Vagina (tissue), 2 donors: ENCODE results near the gene PTPN12. TPM values are rescaled to one million over a fixed set of nuclear protein-coding genes. Genes with fewer than 3 reads are reported as not detected.

ENCODE experiments used
- DNase-seq, 2 donors: peaks; one replicate each; pipeline ENCODE4 v3.0.0-alpha.2; 2017; ENCODE audit errors: extremely low spot score in 2 of 2
- H3K27ac ChIP-seq: fragments of 200-600 bp; sonication (generic); one replicate; pipeline ENCODE4 v1.5.1; 2019
- H3K27me3 ChIP-seq: fragments of 200-600 bp; sonication (generic); one replicate; pipeline ENCODE4 v1.5.1; 2019
- H3K36me3 ChIP-seq, 2 donors: fragments of 200-600 bp; sonication (generic); one replicate each; pipeline ENCODE4 v1.5.1; 2017 to 2019
- H3K4me1 ChIP-seq: fragments of 200-600 bp; sonication (generic); one replicate; pipeline ENCODE4 v1.5.1; 2019
- H3K4me3 ChIP-seq, 2 donors: fragments of 200-600 bp; sonication (generic); 1 replicate in 1 of 2; 2 replicates in 1 of 2; pipeline ENCODE4 v1.5.1; 2016 to 2019
- H3K9me3 ChIP-seq: fragments of 200-600 bp; sonication (generic); one replicate; pipeline ENCODE4 v1.5.1; 2019
- POLR2A ChIP-seq, 2 donors: fragments of 450-650 bp; IDR thresholded peaks; one replicate each; pipeline ENCODE4 v1.6.1; 2017; ENCODE audit warnings: antibody characterized with exemption in 2 of 2, mild to moderate bottlenecking in 2 of 2, moderate library complexity in 2 of 2
- POLR2AphosphoS5 ChIP-seq, 2 donors: sonication (generic); formaldehyde crosslinking; IDR thresholded peaks; one replicate each; pipeline ENCODE4 v1.9.0; 2017; ENCODE audit warnings: antibody characterized with exemption in 2 of 2, mild to moderate bottlenecking in 2 of 2, low read depth in 1 of 2; ENCODE audit not compliant: insufficient read depth in 1 of 2
- intact Hi-C: fragments of 100-400 bp; cut with DNase I; formaldehyde crosslinking; loops from one replicate; pipeline ENCODE4 v1.15.1; 2023
- total RNA-seq: library from RNA; depleted of rRNA; stranded (reverse); fragments of >200 nt; gene quantifications from one replicate; pipeline ENCODE4 v1.2.3, GENCODE V29; 2016
- TF ChIP-seq, protein P1 (sequence below), 3 experiments: fragments of 450-650 bp in 2 of 3; fragments of 200-600 bp in 1 of 3; sonication (generic) in 1 of 3; IDR thresholded peaks; one replicate each; pipeline ENCODE4 v1.5.1; 2017 to 2019; ENCODE audit warnings: antibody characterized with exemption in 3 of 3, mild to moderate bottlenecking in 2 of 3, moderate library complexity in 2 of 3

The PTPN12 gene
- total RNA-seq, 1 donor from 2014 or later: 106 TPM

- peaks cover 77% of the 10 kb centered on the region for H3K4me1 ChIP-seq
- no peaks in the 10 kb centered on the region for H3K9me3 ChIP-seq
- TF ChIP-seq POLR2AphosphoS5 (IDR thresholded peaks at IDR 0.05; ENCODE audit: insufficient read depth in 1 of 2, low read depth in 1 of 2) (no peak), POLR2A (IDR thresholded peaks at IDR 0.05) (no peak)
- TF ChIP-seq, protein P1, sequence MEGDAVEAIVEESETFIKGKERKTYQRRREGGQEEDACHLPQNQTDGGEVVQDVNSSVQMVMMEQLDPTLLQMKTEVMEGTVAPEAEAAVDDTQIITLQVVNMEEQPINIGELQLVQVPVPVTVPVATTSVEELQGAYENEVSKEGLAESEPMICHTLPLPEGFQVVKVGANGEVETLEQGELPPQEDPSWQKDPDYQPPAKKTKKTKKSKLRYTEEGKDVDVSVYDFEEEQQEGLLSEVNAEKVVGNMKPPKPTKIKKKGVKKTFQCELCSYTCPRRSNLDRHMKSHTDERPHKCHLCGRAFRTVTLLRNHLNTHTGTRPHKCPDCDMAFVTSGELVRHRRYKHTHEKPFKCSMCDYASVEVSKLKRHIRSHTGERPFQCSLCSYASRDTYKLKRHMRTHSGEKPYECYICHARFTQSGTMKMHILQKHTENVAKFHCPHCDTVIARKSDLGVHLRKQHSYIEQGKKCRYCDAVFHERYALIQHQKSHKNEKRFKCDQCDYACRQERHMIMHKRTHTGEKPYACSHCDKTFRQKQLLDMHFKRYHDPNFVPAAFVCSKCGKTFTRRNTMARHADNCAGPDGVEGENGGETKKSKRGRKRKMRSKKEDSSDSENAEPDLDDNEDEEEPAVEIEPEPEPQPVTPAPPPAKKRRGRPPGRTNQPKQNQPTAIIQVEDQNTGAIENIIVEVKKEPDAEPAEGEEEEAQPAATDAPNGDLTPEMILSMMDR (IDR thresholded peaks at IDR 0.05): no peak
- no peak for DNase-seq
- H3K27ac ChIP-seq: no peak overlapping the region
- no peaks in the 10 kb centered on the region for H3K36me3 ChIP-seq
- H3K4me3 ChIP-seq: no peak overlapping the region
- no peaks in the 10 kb centered on the region for H3K27me3 ChIP-seq
- intact Hi-C loops: no loop called here
Measured at GRCh38 chr7:77543910-77544309, 6.8 kb downstream of the PTPN12 start.

- Histone ChIP-seq H3K4me3 (no peak overlapping the region), H3K36me3 (no peaks in the 10 kb centered on the region), H3K27me3 (no peaks in the 10 kb centered on the region), H3K27ac (no peak overlapping the region), H3K9me3 (no peaks in the 10 kb centered on the region), H3K4me1 (peaks cover 77% of the 10 kb centered on the region)
- TF ChIP-seq POLR2A (IDR thresholded peaks at IDR 0.05): no peak
- no peak for TF ChIP-seq POLR2AphosphoS5 (IDR thresholded peaks at IDR 0.05; ENCODE audit: insufficient read depth in 1 of 2, low read depth in 1 of 2)
- TF ChIP-seq, protein P1 (IDR thresholded peaks at IDR 0.05): no peak
- no peak for DNase-seq
- intact Hi-C loops: no loop called here
Measured at GRCh38 chr7:77544518-77544917, 7.4 kb downstream of the PTPN12 start.

- peaks cover 61% of the 10 kb centered on the region for H3K4me1 ChIP-seq
- no peaks in the 10 kb centered on the region for H3K9me3 ChIP-seq
- H3K4me3 ChIP-seq: no peak overlapping the region
- no peak overlapping the region for H3K27ac ChIP-seq
- H3K27me3 ChIP-seq: no peaks in the 10 kb centered on the region
- no peak for DNase-seq
- H3K36me3 ChIP-seq: no peaks in the 10 kb centered on the region
- intact Hi-C loops: no loop called here
- TF ChIP-seq POLR2A (IDR thresholded peaks at IDR 0.05) (no peak), POLR2AphosphoS5 (IDR thresholded peaks at IDR 0.05; ENCODE audit: insufficient read depth in 1 of 2, low read depth in 1 of 2) (no peak)
- TF ChIP-seq, protein P1 (IDR thresholded peaks at IDR 0.05): no peak
Measured at GRCh38 chr7:77548206-77548605, 11.1 kb downstream of the PTPN12 start.

- no peak for DNase-seq
- no peaks in the 10 kb centered on the region for H3K36me3 ChIP-seq
- intact Hi-C loops: no loop called here
- H3K9me3 ChIP-seq: no peaks in the 10 kb centered on the region
- TF ChIP-seq POLR2A (IDR thresholded peaks at IDR 0.05) (no peak), POLR2AphosphoS5 (IDR thresholded peaks at IDR 0.05; ENCODE audit: insufficient read depth in 1 of 2, low read depth in 1 of 2) (no peak)
- TF ChIP-seq, protein P1 (IDR thresholded peaks at IDR 0.05): no peak
- no peak overlapping the region for H3K4me3 ChIP-seq
- no peak overlapping the region for H3K27ac ChIP-seq
- peaks cover 60% of the 10 kb centered on the region for H3K4me1 ChIP-seq
- H3K27me3 ChIP-seq: no peaks in the 10 kb centered on the region
Measured at GRCh38 chr7:77549106-77549870, 12.2 kb downstream of the PTPN12 start.

DNA sequence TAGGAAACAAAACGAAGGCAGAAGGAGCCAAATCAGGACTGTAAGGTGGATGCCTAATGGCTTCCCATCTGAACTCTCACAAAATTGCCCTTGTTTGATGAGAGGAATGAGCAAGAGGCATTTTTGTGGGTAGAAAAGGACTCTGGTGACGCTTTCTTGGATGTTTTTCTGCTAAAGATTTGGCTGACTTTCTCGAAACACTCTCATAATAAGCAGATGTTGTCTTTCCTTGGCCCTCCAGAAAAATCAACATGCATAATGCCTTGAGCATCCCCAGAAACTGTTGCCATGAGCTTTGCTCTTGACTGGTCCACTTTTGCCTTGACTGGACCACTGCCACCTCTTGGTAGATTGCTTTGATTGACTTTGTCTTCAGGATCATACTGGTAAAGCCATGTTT, 13.5 kb downstream of the PTPN12 start:
- H3K4me3 ChIP-seq: no peak overlapping the region
- no peaks in the 10 kb centered on the region for H3K36me3 ChIP-seq
- no peaks in the 10 kb centered on the region for H3K27me3 ChIP-seq
- intact Hi-C loops: no loop called here
- no peak for DNase-seq
- no peaks in the 10 kb centered on the region for H3K9me3 ChIP-seq
- H3K27ac ChIP-seq: no peak overlapping the region
- H3K4me1 ChIP-seq: peaks cover 51% of the 10 kb centered on the region
- TF ChIP-seq POLR2AphosphoS5 (IDR thresholded peaks at IDR 0.05; ENCODE audit: insufficient read depth in 1 of 2, low read depth in 1 of 2) (no peak), POLR2A (IDR thresholded peaks at IDR 0.05) (no peak)
- TF ChIP-seq, protein P1 (IDR thresholded peaks at IDR 0.05): no peak
